Measurements from ENCODE around the gene BASP1. TPM values are rescaled to one million over a fixed set of nuclear protein-coding genes. Genes with fewer than 3 reads are reported as not detected.
A peak's percentile ranks its signal among the peaks of the same experiment; 100 is the strongest.

The BASP1 gene
- total RNA-seq, 1 donor from 2014 or later, result 86.3 TPM

- Mint-ChIP-seq H3K4me1 (ENCODE audit: low read depth) (peaks cover 44% of the 10 kb centered on the region), H3K4me3 (ENCODE audit: low read depth) (no peak overlapping the region), H3K36me3 (ENCODE audit: insufficient read depth) (peaks cover 13% of the 10 kb centered on the region), H3K27ac (peak overlapping the region; percentile 54), H3K9me3 (ENCODE audit: low read depth) (no peaks in the 10 kb centered on the region), H3K27me3 (no peaks in the 10 kb centered on the region)
- DNase-seq (ENCODE audit: low spot score, unreplicated experiment), result no peak
- no peak for TF ChIP-seq CTCF (IDR thresholded peaks at IDR 0.05; ENCODE audit: unreplicated experiment)
These were observed 11.9 kb downstream of the BASP1 start for GRCh38 chr5:17229313-17229712.

DNA sequence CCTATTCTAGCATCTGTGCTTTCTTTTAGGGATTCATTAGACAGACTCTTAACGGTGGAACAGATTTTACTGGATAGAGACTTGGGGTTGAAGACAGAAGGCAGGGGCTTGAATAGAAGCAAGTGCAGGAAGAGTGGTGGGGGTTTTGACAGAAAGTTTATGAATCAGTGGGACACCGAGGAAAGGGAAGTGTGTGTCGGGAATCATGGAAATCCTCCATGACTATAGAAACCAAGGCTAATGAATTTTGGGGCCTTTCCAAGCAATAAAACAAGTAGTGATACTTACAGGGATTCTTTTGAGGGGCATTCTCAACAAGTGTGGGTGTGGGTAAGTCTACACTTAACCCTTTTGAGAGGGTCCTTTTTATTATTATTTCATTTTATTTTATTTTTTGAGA is 12.8 kb downstream of the BASP1 start:
- Mint-ChIP-seq H3K4me3 (ENCODE audit: low read depth) (no peak overlapping the region), H3K27ac (peak overlapping the region; percentile 66)

DNA sequence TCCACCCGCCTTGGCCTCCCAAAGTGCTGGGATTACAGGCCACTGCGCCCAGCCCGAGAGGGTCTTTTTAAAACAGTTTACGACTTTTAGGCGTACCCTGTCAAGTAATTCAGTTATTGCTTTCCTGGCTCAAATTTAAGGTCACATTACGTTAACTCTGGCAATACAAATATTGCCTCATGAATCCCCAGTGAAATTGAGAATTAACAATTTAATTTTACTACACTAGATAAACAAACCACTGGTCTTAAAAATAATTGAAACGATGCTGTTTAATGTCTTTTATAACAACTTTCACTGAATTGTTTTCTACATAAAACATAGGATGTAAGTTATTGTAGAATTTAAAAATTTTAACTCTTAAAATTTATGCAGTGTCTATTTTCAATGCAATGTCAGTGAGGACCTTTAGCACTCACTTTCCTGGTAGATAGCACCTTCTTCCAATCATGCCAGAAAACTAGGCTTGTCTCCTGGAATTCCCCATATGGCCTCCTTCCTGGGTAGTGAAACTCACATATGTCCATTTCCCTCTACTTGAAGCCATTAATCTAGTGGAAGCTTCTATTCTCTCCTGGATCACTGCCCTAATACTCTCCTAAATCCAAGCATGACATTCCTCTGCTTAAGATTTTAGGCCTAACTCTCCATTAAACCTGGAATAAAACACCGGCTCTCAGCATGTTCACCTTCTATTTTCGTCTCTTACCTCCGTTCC is 13.5 kb downstream of the BASP1 start:
- H3K27ac Mint-ChIP-seq, result no peak overlapping the region
- TF ChIP-seq CTCF (IDR thresholded peaks at IDR 0.05; ENCODE audit: unreplicated experiment), result no peak
- no peaks in the 10 kb centered on the region for H3K9me3 Mint-ChIP-seq (ENCODE audit: low read depth)
- H3K36me3 Mint-ChIP-seq (ENCODE audit: insufficient read depth), result peaks cover 24% of the 10 kb centered on the region
- DNase-seq (ENCODE audit: low spot score, unreplicated experiment), result no peak
- H3K4me3 Mint-ChIP-seq (ENCODE audit: low read depth), result no peak overlapping the region
- H3K27me3 Mint-ChIP-seq, result no peaks in the 10 kb centered on the region
- H3K4me1 Mint-ChIP-seq (ENCODE audit: low read depth), result peaks cover 46% of the 10 kb centered on the region

More for the DNA sequence above, 12.8 kb downstream of the BASP1 start:
- Mint-ChIP-seq H3K9me3 (ENCODE audit: low read depth) (no peaks in the 10 kb centered on the region), H3K27me3 (no peaks in the 10 kb centered on the region), H3K4me1 (ENCODE audit: low read depth) (peaks cover 44% of the 10 kb centered on the region), H3K36me3 (ENCODE audit: insufficient read depth) (peaks cover 18% of the 10 kb centered on the region)
- no peak for DNase-seq (ENCODE audit: low spot score, unreplicated experiment)
- no peak for TF ChIP-seq CTCF (IDR thresholded peaks at IDR 0.05; ENCODE audit: unreplicated experiment)

DNA sequence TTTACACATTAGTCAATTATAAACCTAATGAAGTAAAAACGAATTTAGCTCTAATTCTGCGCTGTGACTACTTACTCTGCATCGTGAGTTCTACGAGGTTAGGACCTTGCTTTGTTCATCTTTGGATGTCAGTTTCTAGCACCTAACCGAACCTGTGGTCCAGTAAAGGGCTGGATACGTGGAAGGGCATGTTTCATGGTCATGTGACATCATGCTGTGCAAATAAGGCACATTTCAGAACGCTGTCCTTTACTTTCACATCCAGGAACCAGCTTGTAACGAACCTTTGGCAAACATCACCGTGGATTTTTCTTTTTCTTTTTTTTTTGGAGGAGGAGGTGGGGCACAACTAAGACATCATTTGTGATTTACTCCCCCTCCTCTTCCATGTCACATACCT is 15.0 kb downstream of the BASP1 start:
- peaks cover 26% of the 10 kb centered on the region for H3K36me3 Mint-ChIP-seq (ENCODE audit: insufficient read depth)
- DNase-seq (ENCODE audit: low spot score, unreplicated experiment), result no peak
- no peak overlapping the region for H3K4me3 Mint-ChIP-seq (ENCODE audit: low read depth)
- no peaks in the 10 kb centered on the region for H3K27me3 Mint-ChIP-seq
- TF ChIP-seq CTCF (IDR thresholded peaks at IDR 0.05; ENCODE audit: unreplicated experiment), result no peak
- peaks cover 41% of the 10 kb centered on the region for H3K4me1 Mint-ChIP-seq (ENCODE audit: low read depth)
- peak overlapping the region; percentile 27 for H3K27ac Mint-ChIP-seq
- no peaks in the 10 kb centered on the region for H3K9me3 Mint-ChIP-seq (ENCODE audit: low read depth)

- Mint-ChIP-seq H3K4me1 (ENCODE audit: low read depth) (peaks cover 40% of the 10 kb centered on the region), H3K36me3 (ENCODE audit: insufficient read depth) (peaks cover 26% of the 10 kb centered on the region), H3K27me3 (no peaks in the 10 kb centered on the region), H3K4me3 (ENCODE audit: low read depth) (no peak overlapping the region), H3K27ac (no peak overlapping the region), H3K9me3 (ENCODE audit: low read depth) (no peaks in the 10 kb centered on the region)
- no peak for TF ChIP-seq CTCF (IDR thresholded peaks at IDR 0.05; ENCODE audit: unreplicated experiment)
- DNase-seq (ENCODE audit: low spot score, unreplicated experiment), result no peak
These were observed 16.1 kb downstream of the BASP1 start for GRCh38 chr5:17233488-17233887.

Measured in progenitor cell of endocrine pancreas (in vitro differentiated cells).